GM12892 (cell line): ENCODE measurements around the gene NCAM1.

Experiments used
- POLR2A ChIP-seq: IDR thresholded peaks from 2 replicates; pipeline ENCODE4 v1.6.1; 2011; ENCODE audit warnings: low read depth, low read length, control low read depth
- POLR2AphosphoS5 ChIP-seq: IDR thresholded peaks from 2 replicates; pipeline ENCODE4 v1.6.1; 2011; ENCODE audit warnings: low read depth, low read length, control low read depth
- TAF1 ChIP-seq: IDR thresholded peaks from 2 replicates; pipeline ENCODE4 v1.6.1; 2011; ENCODE audit warnings: low read depth, mild to moderate bottlenecking, control low read depth, low read length, borderline replicate concordance

DNA sequence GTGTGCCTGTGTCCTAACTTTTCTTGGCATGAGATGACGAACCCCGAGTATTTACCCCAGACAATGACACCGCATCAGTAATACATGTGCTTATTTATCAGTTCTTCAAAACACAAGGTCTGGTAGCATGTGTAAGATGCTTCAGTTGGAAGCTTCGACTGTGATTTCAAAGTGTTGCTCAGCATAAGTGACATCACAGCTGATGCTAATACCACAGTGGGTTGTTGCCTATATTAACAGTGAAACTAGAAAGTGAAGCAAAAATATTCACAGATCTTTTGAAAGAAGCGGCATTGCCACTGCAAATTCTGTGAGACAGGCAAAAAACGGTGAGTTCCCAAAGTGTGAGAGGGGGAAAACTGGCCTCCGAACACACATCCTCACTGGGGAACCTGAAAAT is 334.8 kb downstream of the NCAM1 start:
- no peak for TF ChIP-seq POLR2AphosphoS5
- no peak for TF ChIP-seq POLR2A
- TF ChIP-seq TAF1: no peak
